HEK293T (cell line): ENCODE measurements around the gene AGPS.

Experiments
- CTCF ChIA-PET: fragments of 350-600 bp; formaldehyde crosslinking; extraction: SDS; loops from one replicate; lab custom pipeline; 2021; ENCODE audit warnings: antibody characterized with exemption, inconsistent platforms; lab: Yijun Ruan, JAX
- POLR2A ChIA-PET: fragments of 350-600 bp; formaldehyde crosslinking; extraction: SDS; loops from one replicate; lab custom pipeline; 2020; ENCODE audit warnings: antibody characterized with exemption, inconsistent platforms; lab: Yijun Ruan, JAX
- DNase-seq: peaks from one replicate; pipeline ENCODE4 v3.0.0; 2012; ENCODE audit warnings: mixed read lengths; ENCODE audit errors: extremely low spot score
- ARNT ChIP-seq: fragments of 450-650 bp; IDR thresholded peaks from 2 replicates; pipeline ENCODE4 v1.6.1; 2017; ENCODE audit warnings: mild to moderate bottlenecking
- BHLHE40 ChIP-seq: fragments of 450-650 bp; IDR thresholded peaks from 2 replicates; pipeline ENCODE4 v1.6.1; 2016; ENCODE audit warnings: mild to moderate bottlenecking, moderate library complexity, borderline replicate concordance
- CTBP1 ChIP-seq: fragments of 450-650 bp; IDR thresholded peaks from 2 replicates; pipeline ENCODE4 v1.6.1; 2016; ENCODE audit warnings: borderline replicate concordance
- ELF4 ChIP-seq: fragments of 450-650 bp; IDR thresholded peaks from 2 replicates; pipeline ENCODE4 v1.6.1; 2017; ENCODE audit warnings: antibody characterized with exemption
- FOXA1 ChIP-seq: fragments of 450-650 bp; IDR thresholded peaks from 2 replicates; pipeline ENCODE4 v1.6.1; 2016; ENCODE audit warnings: mild to moderate bottlenecking
- FOXK2 ChIP-seq: fragments of 450-650 bp; IDR thresholded peaks from 2 replicates; pipeline ENCODE4 v1.6.1; 2016; ENCODE audit warnings: mild to moderate bottlenecking
- FOXM1 ChIP-seq: fragments of 450-650 bp; IDR thresholded peaks from 2 replicates; pipeline ENCODE4 v1.6.1; 2017; ENCODE audit warnings: mild to moderate bottlenecking, borderline replicate concordance
- HDGF ChIP-seq: fragments of 450-650 bp; IDR thresholded peaks from 2 replicates; pipeline ENCODE4 v1.6.1; 2017; ENCODE audit warnings: antibody characterized with exemption, borderline replicate concordance
- L3MBTL2 ChIP-seq: fragments of 450-650 bp; conservative IDR thresholded peaks from 2 replicates; pipeline ENCODE4 v1.6.1; 2016; ENCODE audit warnings: mild to moderate bottlenecking
- LEF1 ChIP-seq: fragments of 450-650 bp; IDR thresholded peaks from 2 replicates; pipeline ENCODE4 v1.6.1; 2017; ENCODE audit warnings: mild to moderate bottlenecking, borderline replicate concordance
- NFRKB ChIP-seq: fragments of 450-650 bp; IDR thresholded peaks from 2 replicates; pipeline ENCODE4 v1.6.1; 2016; ENCODE audit warnings: mild to moderate bottlenecking, moderate library complexity
- SP1 ChIP-seq: fragments of 450-650 bp; IDR thresholded peaks from 2 replicates; pipeline ENCODE4 v1.6.1; 2017
- SUZ12 ChIP-seq: fragments of 450-650 bp; IDR thresholded peaks from 2 replicates; pipeline ENCODE4 v1.6.1; 2016; ENCODE audit warnings: mild to moderate bottlenecking
- TARDBP ChIP-seq: fragments of 450-650 bp; IDR thresholded peaks from 2 replicates; pipeline ENCODE4 v1.6.1; 2016
- ZNF384 ChIP-seq: fragments of 450-650 bp; IDR thresholded peaks from 2 replicates; pipeline ENCODE4 v1.6.1; 2016
- TF ChIP-seq, protein P1 (sequence below): fragments of 450-650 bp; IDR thresholded peaks from 2 replicates; pipeline ENCODE4 v1.6.1; 2016

The AGPS gene

GRCh38 chr2:177535000-177535399 is 142.4 kb downstream of the AGPS start:
- CTCF ChIA-PET = interaction anchor here (1.4 kb wide), 1 partner anchor 70 kb away, joined by 3 read pairs; no protein-coding TSS in a partner anchor
- POLR2A ChIA-PET = no interaction called here
- no peak for DNase-seq
- TF ChIP-seq TARDBP (no peak), LEF1 (no peak), ELF4 (no peak), FOXK2 (no peak), ZNF384 (no peak), BHLHE40 (no peak), CTBP1 (no peak), HDGF (no peak), FOXA1 (no peak), ARNT (no peak), FOXM1 (no peak), L3MBTL2 (no peak), NFRKB (no peak)
- TF ChIP-seq, protein P1, sequence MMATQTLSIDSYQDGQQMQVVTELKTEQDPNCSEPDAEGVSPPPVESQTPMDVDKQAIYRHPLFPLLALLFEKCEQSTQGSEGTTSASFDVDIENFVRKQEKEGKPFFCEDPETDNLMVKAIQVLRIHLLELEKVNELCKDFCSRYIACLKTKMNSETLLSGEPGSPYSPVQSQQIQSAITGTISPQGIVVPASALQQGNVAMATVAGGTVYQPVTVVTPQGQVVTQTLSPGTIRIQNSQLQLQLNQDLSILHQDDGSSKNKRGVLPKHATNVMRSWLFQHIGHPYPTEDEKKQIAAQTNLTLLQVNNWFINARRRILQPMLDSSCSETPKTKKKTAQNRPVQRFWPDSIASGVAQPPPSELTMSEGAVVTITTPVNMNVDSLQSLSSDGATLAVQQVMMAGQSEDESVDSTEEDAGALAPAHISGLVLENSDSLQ = no peak

DNA sequence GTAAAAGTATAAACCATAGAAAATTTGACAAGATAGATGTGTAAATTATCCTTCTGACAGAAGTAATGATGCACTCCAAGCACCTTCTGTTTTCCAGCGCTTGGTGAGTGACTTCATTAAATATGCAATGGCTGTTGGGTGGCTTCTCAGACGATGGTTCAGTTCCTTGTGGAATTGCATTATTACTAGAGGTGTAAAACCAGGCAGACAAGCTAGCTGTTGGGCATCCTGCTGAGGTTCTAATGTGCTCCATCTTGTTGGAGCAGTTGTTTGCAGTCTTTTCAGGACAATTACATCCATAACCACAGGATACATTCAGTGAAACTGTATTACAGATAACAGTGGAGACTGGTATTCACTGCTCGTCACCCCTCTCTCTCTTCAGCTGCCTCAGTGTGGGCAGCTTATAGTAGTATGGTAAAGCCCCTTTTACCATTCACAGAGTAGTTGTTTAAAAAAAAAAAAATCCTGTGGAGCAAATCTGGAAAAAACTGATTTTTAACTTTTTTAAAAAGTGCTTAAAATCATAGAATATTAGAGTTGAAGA is 143.5 kb downstream of the AGPS start:
- TF ChIP-seq LEF1 (no peak), CTBP1 (no peak), FOXM1 (no peak), HDGF (no peak), L3MBTL2 (no peak), SP1 (no peak), NFRKB (no peak), TARDBP (no peak), SUZ12 (no peak), FOXK2 (no peak), ELF4 (no peak), FOXA1 (no peak), BHLHE40 (no peak), ZNF384 (no peak), ARNT (no peak)
- TF ChIP-seq, protein P1 = no peak
- ChIA-PET CTCF (no interaction called here), POLR2A (no interaction called here)
- DNase-seq = no peak

- no peak for DNase-seq
- TF ChIP-seq BHLHE40 (no peak), FOXM1 (no peak), ZNF384 (no peak), CTBP1 (no peak), FOXK2 (no peak), FOXA1 (no peak), LEF1 (no peak), TARDBP (no peak)
- TF ChIP-seq, protein P1 = no peak
- ChIA-PET POLR2A (no interaction called here), CTCF (no interaction called here)
These were observed 144.6 kb downstream of the AGPS start for GRCh38 chr2:177537213-177537612.

- POLR2A ChIA-PET = no interaction called here
- TF ChIP-seq L3MBTL2 = no peak
- TF ChIP-seq CTBP1 = no peak
- DNase-seq = no peak
- CTCF ChIA-PET = no interaction called here
These were observed 145.1 kb downstream of the AGPS start for GRCh38 chr2:177537636-177538035.

DNA sequence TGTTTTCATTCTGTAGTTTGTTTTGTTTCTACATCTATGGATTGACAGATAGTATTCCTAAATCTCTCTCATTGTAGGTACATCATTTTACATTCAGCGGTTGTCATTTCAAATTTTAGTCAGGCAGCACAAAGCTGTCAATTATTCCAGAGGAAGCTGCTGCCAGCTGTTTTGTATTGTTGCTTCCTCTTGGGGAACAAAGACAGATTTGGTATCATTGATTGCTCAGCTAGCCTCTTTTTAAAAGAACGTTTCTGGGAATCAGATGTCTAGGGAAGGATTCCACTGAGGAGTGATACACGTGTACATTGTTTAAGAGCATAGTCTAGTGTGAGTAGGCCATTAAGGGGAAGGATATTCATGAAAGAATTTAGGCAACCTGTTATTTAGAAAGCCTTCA is 145.8 kb downstream of the AGPS start:
- TF ChIP-seq LEF1 = no peak
- no peak for TF ChIP-seq FOXK2
- CTCF ChIA-PET = no interaction called here
- DNase-seq = no peak
- POLR2A ChIA-PET = no interaction called here

GRCh38 chr2:177540283-177540682 is 147.7 kb downstream of the AGPS start:
- CTCF ChIA-PET = no interaction called here
- TF ChIP-seq FOXK2 = no peak
- TF ChIP-seq L3MBTL2 = no peak
- no peak for TF ChIP-seq ZNF384
- no peak for TF ChIP-seq TARDBP
- no peak for TF ChIP-seq FOXA1
- no peak for TF ChIP-seq ELF4
- TF ChIP-seq CTBP1 = no peak
- no peak for TF ChIP-seq SP1
- TF ChIP-seq, protein P1 = no peak
- TF ChIP-seq NFRKB = no peak
- TF ChIP-seq ARNT = no peak
- TF ChIP-seq SUZ12 = no peak
- TF ChIP-seq FOXM1 = no peak
- no peak for TF ChIP-seq HDGF
- no peak for TF ChIP-seq BHLHE40
- no peak for TF ChIP-seq LEF1
- POLR2A ChIA-PET = no interaction called here
- DNase-seq = no peak
